ENCODE measurements around the gene RAP1GAP2.

- TF ChIP-seq CTCF (IDR thresholded peaks at IDR 0.05; ENCODE audit: insufficient read depth, low read depth, low read length) (no peak), EZH2 (IDR thresholded peaks at IDR 0.05; ENCODE audit: insufficient read depth, low read length) (no peak)
Observed at GRCh38 chr17:2770129-2770528, 26.1 kb upstream of the RAP1GAP2 start.
